Cardiac muscle cell (in vitro differentiated cells and primary cell): ENCODE measurements around the gene SYNPO. TPM values are rescaled to one million over a fixed set of nuclear protein-coding genes. Genes with fewer than 3 reads are reported as not detected.

Experiments
- DNase-seq, 2 donors: peaks; one replicate each; pipeline versions ENCODE4 v3.0.0 to v3.0.0-alpha.2; 2010 to 2017; ENCODE audit warnings: low read depth in 1 of 2, low spot score in 1 of 2
- H3K27ac ChIP-seq: fragments of 200-600 bp; sonication (generic); 2 replicates; pipeline ENCODE4 v1.5.1; 2016
- H3K27me3 ChIP-seq: fragments of 200-600 bp; sonication (generic); 2 replicates; pipeline ENCODE4 v1.6.0; 2016; ENCODE audit warnings: control low read depth
- H3K36me3 ChIP-seq: fragments of 200-600 bp; sonication (generic); 2 replicates; pipeline ENCODE4 v1.5.1; 2016; ENCODE audit warnings: control low read depth
- H3K4me1 ChIP-seq: fragments of 200-600 bp; sonication (generic); 2 replicates; pipeline ENCODE4 v1.8.1; 2017; ENCODE audit warnings: low read depth, mild to moderate bottlenecking, mixed run types
- H3K4me3 ChIP-seq: fragments of 200-600 bp; sonication (generic); 2 replicates; pipeline ENCODE4 v1.5.1; 2016; ENCODE audit warnings: mild to moderate bottlenecking
- H3K9me3 ChIP-seq: fragments of 200-600 bp; sonication (generic); 2 replicates; pipeline ENCODE4 v1.5.1; 2017; ENCODE audit warnings: low read depth, mild to moderate bottlenecking, control low read depth
- CTCF ChIP-seq: IDR thresholded peaks from 2 replicates; pipeline ENCODE4 v1.5.1; 2012; ENCODE audit warnings: low read depth, mild to moderate bottlenecking, low read length
- polyA plus RNA-seq: library from polyadenylated mRNA; unstranded; fragments of >200 nt; fragmentation: Nextera tagmentation; extraction: Ambion mirVana; gene quantifications from 2 replicates; pipeline ENCODE4 v1.2.1, GENCODE V29; 2016
- total RNA-seq: library from RNA; depleted of rRNA; stranded (reverse); fragments of >200 nt; gene quantifications from 2 replicates; pipeline ENCODE4 v1.2.3, GENCODE V29; 2016

The SYNPO gene
- total and polyA plus RNA-seq, 2 experiments from 2014 or later, result 1.1 to 2.7 TPM

- Histone ChIP-seq H3K27me3 (no peaks in the 10 kb centered on the region), H3K4me3 (no peak overlapping the region), H3K4me1 (no peaks in the 10 kb centered on the region), H3K27ac (peak overlapping the region; percentile 18), H3K36me3 (peaks cover 12% of the 10 kb centered on the region), H3K9me3 (no peaks in the 10 kb centered on the region)
- no peak for TF ChIP-seq CTCF
- no peak for DNase-seq
Measured at GRCh38 chr5:150706776-150707390, 66.4 kb downstream of the SYNPO start.

Other genes starting within 250 kb of the SYNPO start
- gene CD74, start 227.8 kb upstream of the SYNPO start, total RNA-seq, result 11.7 and 12.6 TPM in 2 replicates
- gene CD74, start 227.8 kb upstream of the SYNPO start, polyA plus RNA-seq, result 16.3 and 23.7 TPM in 2 replicates
- 2,228 and 2,781 TPM in 2 replicates for gene RPS14, start 190.9 kb upstream of the SYNPO start, total RNA-seq
- 1,307 and 1,584 TPM in 2 replicates for gene RPS14, start 190.9 kb upstream of the SYNPO start, polyA plus RNA-seq
- 79.8 and 97.6 TPM in 2 replicates for gene NDST1, start 132.5 kb upstream of the SYNPO start, total RNA-seq
- gene NDST1, start 132.5 kb upstream of the SYNPO start, polyA plus RNA-seq, result 26.6 and 34.9 TPM in 2 replicates
- gene MYOZ3, start 20.6 kb downstream of the SYNPO start, total RNA-seq, result 2.1 and 6.8 TPM in 2 replicates
- gene MYOZ3, start 20.6 kb downstream of the SYNPO start, polyA plus RNA-seq, result 10.7 and 13.8 TPM in 2 replicates
- gene RBM22, start 60.4 kb downstream of the SYNPO start, total RNA-seq, result 33.2 and 39.0 TPM in 2 replicates
- gene RBM22, start 60.4 kb downstream of the SYNPO start, polyA plus RNA-seq, result 33.0 and 47.1 TPM in 2 replicates
- 41.1 and 46.2 TPM in 2 replicates for gene DCTN4, start 118.4 kb downstream of the SYNPO start, total RNA-seq
- 26.7 and 32.2 TPM in 2 replicates for gene DCTN4, start 118.4 kb downstream of the SYNPO start, polyA plus RNA-seq
- 16.8 and 33.2 TPM in 2 replicates for gene SMIM3, start 138.1 kb downstream of the SYNPO start, total RNA-seq
- gene SMIM3, start 138.1 kb downstream of the SYNPO start, polyA plus RNA-seq, result 32.2 and 43.5 TPM in 2 replicates
- not detected in 2 replicates for gene IRGM, start 205.9 kb downstream of the SYNPO start, total RNA-seq
- not detected in 2 replicates for gene IRGM, start 205.9 kb downstream of the SYNPO start, polyA plus RNA-seq